SJSA1 (cell line): ENCODE results near the gene GREM1. TPM values are rescaled to one million over a fixed set of nuclear protein-coding genes. Genes with fewer than 3 reads are reported as not detected.

Source experiments
- DNase-seq, 2 experiments: peaks; one replicate each; pipeline ENCODE4 v3.0.0-alpha.2; 2015 to 2020; ENCODE audit warnings: low spot score in 2 of 2, low read depth in 1 of 2
- H3K27ac ChIP-seq: fragments of 250-450 bp; sonication (Bioruptor Pico); 2 replicates; pipeline ENCODE4 v1.5.1; 2020; ENCODE audit warnings: mild to moderate bottlenecking, moderate library complexity
- H3K27me3 ChIP-seq: fragments of 250-450 bp; sonication (Bioruptor Pico); replicated peaks from 2 replicates; pipeline ENCODE4 v1.5.1; 2020; ENCODE audit warnings: mild to moderate bottlenecking, moderate library complexity
- H3K36me3 ChIP-seq: fragments of 250-450 bp; sonication (Bioruptor Pico); 2 replicates; pipeline ENCODE4 v1.5.1; 2020; ENCODE audit warnings: mild to moderate bottlenecking
- H3K4me1 ChIP-seq: fragments of 250-450 bp; sonication (Bioruptor Pico); replicated peaks from 2 replicates; pipeline ENCODE4 v1.6.1; 2021; ENCODE audit warnings: mild to moderate bottlenecking
- H3K4me3 ChIP-seq: fragments of 250-450 bp; sonication (Bioruptor Pico); 2 replicates; pipeline ENCODE4 v1.5.1; 2020; ENCODE audit warnings: mild to moderate bottlenecking
- H3K9me3 ChIP-seq: fragments of 250-450 bp; sonication (Bioruptor Pico); replicated peaks from 2 replicates; pipeline ENCODE4 v1.5.1; 2020; ENCODE audit warnings: mild to moderate bottlenecking
- total RNA-seq: library from RNA; depleted of rRNA; stranded (reverse); fragments of >200 nt; shearing (Covaris generic); gene quantifications from 2 replicates; pipeline ENCODE4 v1.2.3, GENCODE V29; 2014

GREM1 gene
- total RNA-seq, 1 experiment from 2014 or later, result 12.8 TPM

DNA sequence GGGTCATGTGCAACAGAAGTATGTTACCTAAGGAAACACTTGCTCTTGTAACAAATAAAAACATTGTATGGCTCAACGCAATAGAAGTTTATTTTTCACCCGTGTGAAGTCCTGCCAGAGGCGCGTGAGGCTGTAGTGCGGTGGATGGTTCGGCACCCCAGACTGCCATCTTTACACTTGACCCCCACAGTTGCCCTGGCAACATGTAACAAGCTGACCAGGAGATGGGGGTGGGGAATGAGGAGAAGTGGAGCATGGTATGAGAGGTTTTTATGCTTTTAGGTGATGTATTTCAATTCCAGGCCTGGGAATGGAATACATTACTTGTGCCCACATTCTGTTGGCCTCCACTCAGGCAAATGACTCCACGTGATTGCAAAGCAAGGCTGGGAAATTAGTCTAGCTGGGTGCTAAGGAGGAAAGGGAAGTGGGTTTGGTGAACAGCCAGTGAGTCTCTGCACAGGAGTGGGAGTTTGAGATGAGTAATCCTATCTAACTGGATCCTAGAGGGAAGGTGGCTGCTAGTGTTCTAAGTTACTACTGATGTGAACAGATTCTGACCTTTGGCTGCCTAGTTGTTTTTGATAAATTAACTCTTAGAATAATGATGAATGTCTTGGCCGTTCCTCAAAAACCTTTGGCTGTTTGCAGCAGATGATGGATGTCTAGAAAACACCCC is 33.8 kb upstream of the GREM1 start:
- Histone ChIP-seq H3K27ac (peak overlapping the region; percentile 73), H3K4me3 (no peak overlapping the region), H3K36me3 (no peaks in the 10 kb centered on the region), H3K4me1 (peaks cover 60% of the 10 kb centered on the region), H3K27me3 (no peaks in the 10 kb centered on the region), H3K9me3 (no peaks in the 10 kb centered on the region)
- no peak for DNase-seq

DNA sequence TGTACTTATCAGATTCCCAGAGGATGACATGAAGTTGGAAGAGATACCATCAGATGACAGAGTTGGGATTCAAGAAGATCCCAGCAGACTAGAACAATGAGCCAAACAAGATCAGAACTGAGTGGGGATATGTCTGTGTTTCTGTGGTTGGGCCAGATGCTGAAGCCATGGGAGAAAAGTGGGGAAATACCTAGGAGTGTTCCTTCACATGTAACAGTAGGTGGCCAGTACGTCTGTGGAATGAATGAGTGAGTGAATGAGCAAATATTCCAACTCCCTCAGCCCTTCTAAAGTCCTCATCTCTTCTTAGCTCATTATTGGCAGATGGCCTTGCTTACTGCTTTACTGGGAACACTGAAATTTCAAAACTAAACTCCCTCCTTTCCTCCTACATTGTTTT is 32.2 kb upstream of the GREM1 start:
- no peak for DNase-seq
- Histone ChIP-seq H3K27me3 (no peaks in the 10 kb centered on the region), H3K36me3 (no peaks in the 10 kb centered on the region), H3K9me3 (no peaks in the 10 kb centered on the region), H3K27ac (no peak overlapping the region), H3K4me3 (no peak overlapping the region), H3K4me1 (peaks cover 65% of the 10 kb centered on the region)

DNA sequence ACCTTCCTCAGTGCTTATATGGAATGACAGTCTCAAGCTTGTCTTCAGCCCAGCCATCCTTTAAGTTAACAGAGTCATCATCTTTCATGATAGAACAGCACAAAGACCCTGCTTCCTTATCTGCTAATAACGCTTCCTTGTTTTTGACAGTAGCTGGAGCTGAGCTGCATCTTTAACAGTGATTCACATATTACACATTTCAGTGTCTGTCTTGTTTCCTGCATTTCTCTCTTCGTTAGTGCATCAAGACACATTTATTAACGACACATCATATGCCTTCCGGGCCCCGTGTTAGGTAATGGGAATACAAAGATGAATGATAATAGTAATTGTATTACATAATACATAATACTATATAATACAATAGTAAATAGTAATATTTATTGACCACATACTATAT is 30.2 kb upstream of the GREM1 start:
- Histone ChIP-seq H3K27me3 (no peaks in the 10 kb centered on the region), H3K27ac (peak overlapping the region; percentile 23), H3K36me3 (no peaks in the 10 kb centered on the region), H3K4me3 (no peak overlapping the region), H3K4me1 (peaks cover 70% of the 10 kb centered on the region), H3K9me3 (no peaks in the 10 kb centered on the region)
- no peak for DNase-seq

DNA sequence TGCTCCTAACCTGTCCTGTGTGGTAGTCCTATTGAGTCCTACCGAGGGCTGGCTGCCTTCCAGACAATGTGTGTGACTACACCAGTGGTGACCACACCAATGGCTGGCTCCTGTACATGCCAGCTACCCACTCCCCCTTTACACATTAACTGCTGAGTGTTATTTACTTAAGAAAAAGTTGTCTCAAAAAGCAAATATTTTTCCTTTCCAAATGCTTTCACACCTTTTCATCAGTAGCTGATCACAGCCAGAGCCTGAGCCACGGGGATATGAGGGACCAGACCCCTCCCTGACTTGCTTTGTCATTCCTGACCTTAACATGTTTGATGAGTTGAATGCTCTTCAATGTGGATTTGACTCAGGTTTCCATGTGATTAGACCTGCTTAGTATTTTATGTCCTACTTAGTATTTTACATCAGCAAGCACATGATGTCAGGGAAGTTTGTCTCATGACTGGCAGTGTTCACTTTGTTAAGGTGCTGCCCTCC is 29.6 kb upstream of the GREM1 start:
- H3K9me3 ChIP-seq, result no peaks in the 10 kb centered on the region
- H3K27ac ChIP-seq, result peak overlapping the region; percentile 23; the same call in 1 of the 2 replicates
- H3K4me1 ChIP-seq, result peaks cover 63% of the 10 kb centered on the region
- H3K27me3 ChIP-seq, result no peaks in the 10 kb centered on the region
- H3K4me3 ChIP-seq, result no peak overlapping the region
- no peaks in the 10 kb centered on the region for H3K36me3 ChIP-seq
- DNase-seq, result peak; percentile 50 to 76

DNA sequence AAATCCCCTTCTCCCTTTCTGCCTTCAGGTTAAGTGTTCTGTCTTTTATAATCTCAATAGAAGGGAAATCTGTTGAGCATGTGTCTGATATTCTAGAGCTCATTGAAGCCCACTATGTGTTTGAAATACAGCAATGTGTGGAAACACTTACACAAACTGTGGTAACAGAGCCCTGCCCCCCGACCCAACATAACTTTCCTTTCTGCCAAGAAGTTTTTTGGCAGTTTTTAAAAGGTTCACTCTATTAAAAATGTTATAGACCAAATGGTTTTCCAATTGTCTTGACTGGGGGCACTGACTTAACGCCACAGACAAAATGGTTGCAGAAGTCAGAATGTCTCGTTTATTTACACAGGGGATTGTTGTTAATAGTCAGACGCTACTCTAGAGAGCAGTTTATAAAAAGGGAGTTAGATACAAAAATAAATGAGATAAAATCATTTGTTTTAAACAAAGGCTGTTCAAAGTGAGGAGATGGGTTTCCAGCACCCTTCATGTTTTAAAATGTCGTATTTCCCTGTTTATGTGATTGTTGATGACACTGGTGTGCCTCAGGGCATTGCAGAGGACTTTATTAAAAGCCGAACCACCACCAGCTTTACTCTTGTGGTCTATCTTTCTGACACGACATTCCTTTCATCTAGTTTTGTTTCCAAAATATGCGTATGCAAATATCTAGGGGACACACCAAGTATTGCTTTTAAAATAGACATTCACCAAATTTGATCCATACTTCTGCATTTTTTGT is 26.7 kb upstream of the GREM1 start:
- Histone ChIP-seq H3K27ac (no peak overlapping the region), H3K4me3 (no peak overlapping the region), H3K9me3 (no peaks in the 10 kb centered on the region), H3K4me1 (peaks cover 37% of the 10 kb centered on the region), H3K36me3 (no peaks in the 10 kb centered on the region), H3K27me3 (no peaks in the 10 kb centered on the region)
- DNase-seq, result peak in 1 of 2 experiments; percentile 60

GRCh38 chr15:32691689-32692038 is 26.1 kb upstream of the GREM1 start:
- no peak overlapping the region for H3K4me3 ChIP-seq
- peaks cover 36% of the 10 kb centered on the region for H3K4me1 ChIP-seq
- DNase-seq, result no peak
- H3K27ac ChIP-seq, result no peak overlapping the region
- no peaks in the 10 kb centered on the region for H3K9me3 ChIP-seq
- no peaks in the 10 kb centered on the region for H3K36me3 ChIP-seq
- H3K27me3 ChIP-seq, result no peaks in the 10 kb centered on the region

GRCh38 chr15:32692286-32692685 is 25.5 kb upstream of the GREM1 start:
- Histone ChIP-seq H3K27me3 (no peaks in the 10 kb centered on the region), H3K36me3 (no peaks in the 10 kb centered on the region), H3K9me3 (no peaks in the 10 kb centered on the region), H3K4me1 (peaks cover 31% of the 10 kb centered on the region), H3K4me3 (no peak overlapping the region), H3K27ac (no peak overlapping the region)
- no peak for DNase-seq

GRCh38 chr15:32694222-32694983 is 23.4 kb upstream of the GREM1 start:
- H3K27me3 ChIP-seq, result no peaks in the 10 kb centered on the region
- peaks cover 18% of the 10 kb centered on the region for H3K4me1 ChIP-seq
- H3K36me3 ChIP-seq, result no peaks in the 10 kb centered on the region
- H3K27ac ChIP-seq, result no peak overlapping the region
- no peak overlapping the region for H3K4me3 ChIP-seq
- no peaks in the 10 kb centered on the region for H3K9me3 ChIP-seq
- DNase-seq, result no peak

- Histone ChIP-seq H3K4me1 (0 out of 2 replicates have a peak, but pooled peaks cover 3% of the 10 kb centered on the region), H3K27ac (no peak overlapping the region), H3K9me3 (no peaks in the 10 kb centered on the region), H3K27me3 (no peaks in the 10 kb centered on the region), H3K4me3 (no peak overlapping the region), H3K36me3 (no peaks in the 10 kb centered on the region)
- DNase-seq, result no peak
Measured at GRCh38 chr15:32698773-32699390, 18.9 kb upstream of the GREM1 start.

DNA sequence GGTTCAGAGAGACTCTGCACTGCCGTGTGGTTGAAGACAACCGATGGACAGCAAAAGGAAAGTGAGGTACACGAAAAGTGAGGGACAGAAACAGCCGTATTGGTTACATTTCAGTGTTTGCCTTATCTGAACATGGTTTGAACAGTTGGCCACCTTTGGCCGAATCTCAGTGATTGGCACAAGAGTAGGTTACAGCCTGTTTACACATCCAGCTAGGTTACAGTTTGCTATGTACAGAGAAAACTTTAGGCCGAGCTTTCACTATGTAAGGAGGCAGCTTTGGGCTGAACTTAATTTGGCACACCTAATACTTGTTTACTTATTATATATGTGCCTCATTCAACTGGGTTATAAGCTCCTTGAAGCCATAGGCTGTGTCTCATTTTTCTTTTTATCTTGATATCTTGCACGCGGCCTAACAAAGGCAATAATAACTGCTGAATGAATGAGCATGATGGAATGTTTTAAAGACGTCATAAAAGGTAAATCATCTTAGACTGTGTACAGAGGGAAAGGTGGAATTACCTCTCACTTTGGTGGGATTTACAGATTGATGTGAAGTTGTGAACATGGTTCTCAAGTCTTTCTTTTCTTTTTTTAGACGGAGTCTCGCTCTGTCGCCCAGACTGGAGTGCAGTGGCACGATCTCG is 17.2 kb upstream of the GREM1 start:
- Histone ChIP-seq H3K27me3 (no peaks in the 10 kb centered on the region), H3K4me3 (no peak overlapping the region), H3K4me1 (0 out of 2 replicates have a peak, but pooled peaks cover 3% of the 10 kb centered on the region), H3K9me3 (no peaks in the 10 kb centered on the region), H3K27ac (no peak overlapping the region), H3K36me3 (no peaks in the 10 kb centered on the region)
- DNase-seq, result no peak

GRCh38 chr15:32701863-32702262 is 15.9 kb upstream of the GREM1 start:
- Histone ChIP-seq H3K4me3 (no peak overlapping the region), H3K27ac (no peak overlapping the region)

DNA sequence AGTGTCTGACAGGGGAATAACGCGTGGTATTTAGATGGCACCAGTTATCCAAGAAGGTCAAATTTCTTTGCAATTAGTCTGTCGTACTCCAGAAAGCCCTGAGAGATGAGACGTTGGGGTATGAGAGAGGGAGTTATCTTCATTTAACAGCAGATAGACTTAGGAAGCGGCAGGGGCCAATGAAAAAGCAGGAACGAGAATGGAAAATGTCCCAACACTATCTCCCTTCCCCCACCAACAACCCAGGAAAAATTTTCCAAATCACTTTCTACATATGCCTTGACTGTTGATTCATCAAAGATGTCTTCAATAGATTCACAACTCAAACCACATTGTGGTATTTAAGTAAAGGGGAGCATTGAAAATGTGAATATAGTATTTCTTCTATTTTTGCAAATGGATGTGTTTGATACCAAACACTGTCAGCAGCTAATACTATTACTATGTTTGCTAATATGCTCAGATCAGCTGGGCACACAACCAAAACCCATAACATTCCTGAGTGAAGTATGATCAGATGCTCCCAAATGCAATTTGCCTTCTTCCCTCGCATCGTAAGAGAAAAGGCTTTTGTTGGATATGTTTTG is 13.3 kb upstream of the GREM1 start:
- no peak for DNase-seq
- no peaks in the 10 kb centered on the region for H3K9me3 ChIP-seq
- H3K27ac ChIP-seq, result no peak overlapping the region
- peaks cover 7% of the 10 kb centered on the region for H3K4me1 ChIP-seq
- H3K4me3 ChIP-seq, result no peak overlapping the region
- no peaks in the 10 kb centered on the region for H3K27me3 ChIP-seq
- H3K36me3 ChIP-seq, result no peaks in the 10 kb centered on the region

More at GRCh38 chr15:32701863-32702262, 15.9 kb upstream of the GREM1 start:
- Histone ChIP-seq H3K36me3 (no peaks in the 10 kb centered on the region), H3K27me3 (no peaks in the 10 kb centered on the region), H3K9me3 (no peaks in the 10 kb centered on the region), H3K4me1 (peaks cover 4% of the 10 kb centered on the region)
- no peak for DNase-seq

DNA sequence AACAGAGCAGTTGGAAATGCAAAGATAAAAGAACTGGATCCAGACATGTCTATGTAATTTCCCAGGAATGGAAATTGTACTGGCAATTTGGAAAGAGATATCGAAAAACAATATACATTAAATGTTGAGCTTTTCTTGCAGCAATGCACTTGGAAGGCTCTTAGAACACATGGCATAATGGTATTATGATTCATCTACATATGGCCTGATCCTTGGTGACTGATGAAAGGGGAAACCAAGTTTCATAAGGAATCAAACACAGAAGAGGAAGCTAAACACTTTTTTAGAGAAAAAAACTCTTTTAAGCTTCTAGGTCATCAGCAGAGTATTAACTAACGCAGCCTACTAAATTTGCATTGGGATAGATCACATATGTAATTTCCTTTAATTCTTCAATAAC is 12.4 kb upstream of the GREM1 start:
- Histone ChIP-seq H3K9me3 (no peaks in the 10 kb centered on the region), H3K27me3 (no peaks in the 10 kb centered on the region), H3K36me3 (no peaks in the 10 kb centered on the region), H3K27ac (no peak overlapping the region), H3K4me3 (no peak overlapping the region), H3K4me1 (peaks cover 7% of the 10 kb centered on the region)
- no peak for DNase-seq
